GM06990 (cell line): Measurements from ENCODE around the gene ZNF507.
"Not testable (repeated sequence)": the region's sequence is repeated elsewhere in the genome, so short reads cannot be mapped to it uniquely, and the experiment has no call there.

Experiments
- DNase-seq: peaks from one replicate; pipeline ENCODE4 v3.0.0-alpha.2; 2011; ENCODE audit not compliant: insufficient read length; ENCODE audit errors: extremely low read depth
- H3K27me3 ChIP-seq: replicated peaks from 2 replicates; pipeline ENCODE4 v1.6.0; 2011; ENCODE audit warnings: low read length; ENCODE audit not compliant: control insufficient read depth, insufficient read depth
- H3K36me3 ChIP-seq: 2 replicates; pipeline ENCODE4 v1.5.1; 2011; ENCODE audit warnings: low read length; ENCODE audit not compliant: control insufficient read depth, insufficient read depth
- H3K4me3 ChIP-seq: replicated peaks from 2 replicates; pipeline ENCODE4 v1.5.1; 2011; ENCODE audit warnings: low read depth, mild to moderate bottlenecking, control low read depth, low read length
- CTCF ChIP-seq: IDR thresholded peaks from 2 replicates; pipeline ENCODE4 v1.5.1; 2011; ENCODE audit warnings: low read length, control low read depth, mild to moderate bottlenecking, inconsistent platforms; ENCODE audit not compliant: insufficient read depth, poor library complexity, severe bottlenecking

Gene ZNF507

GRCh38 chr19:32373585-32374295 is 28.3 kb downstream of the ZNF507 start:
- no peak for TF ChIP-seq CTCF
- no peaks in the 10 kb centered on the region for H3K27me3 ChIP-seq
- H3K36me3 ChIP-seq = peaks cover 9% of the 10 kb centered on the region
- no peak for DNase-seq
- H3K4me3 ChIP-seq = no peak overlapping the region

- DNase-seq, H3K4me3 ChIP-seq, H3K27me3 ChIP-seq, H3K36me3 ChIP-seq: not testable (repeated sequence)
Measured at GRCh38 chr19:32374362-32374761, 29.0 kb downstream of the ZNF507 start.

GRCh38 chr19:32377088-32377487 is 31.7 kb downstream of the ZNF507 start:
- not testable (repeated sequence) for H3K4me3 ChIP-seq, H3K36me3 ChIP-seq, DNase-seq, H3K27me3 ChIP-seq

- H3K27me3 ChIP-seq = no peaks in the 10 kb centered on the region
- no peak for DNase-seq
- TF ChIP-seq CTCF = no peak
- no peak overlapping the region for H3K4me3 ChIP-seq
- H3K36me3 ChIP-seq = peaks cover 2% of the 10 kb centered on the region
Measured at GRCh38 chr19:32380269-32380668, 34.9 kb downstream of the ZNF507 start.

GRCh38 chr19:32387701-32388392 is 42.4 kb downstream of the ZNF507 start:
- TF ChIP-seq CTCF = no peak
- DNase-seq = no peak
- peaks cover 1% of the 10 kb centered on the region; the same call in 1 of the 2 replicates for H3K36me3 ChIP-seq
- H3K4me3 ChIP-seq = no peak overlapping the region
- no peaks in the 10 kb centered on the region for H3K27me3 ChIP-seq

GRCh38 chr19:32388393-32388855 is 43.0 kb downstream of the ZNF507 start:
- no peak for TF ChIP-seq CTCF
- DNase-seq = no peak
- H3K36me3 ChIP-seq = peaks cover 1% of the 10 kb centered on the region; the same call in 1 of the 2 replicates
- no peaks in the 10 kb centered on the region for H3K27me3 ChIP-seq
- no peak overlapping the region for H3K4me3 ChIP-seq
